Measurements from ENCODE around the gene ALDH1A3.
A peak's percentile ranks its signal among the peaks of the same experiment; 100 is the strongest.

The ALDH1A3 gene

DNA sequence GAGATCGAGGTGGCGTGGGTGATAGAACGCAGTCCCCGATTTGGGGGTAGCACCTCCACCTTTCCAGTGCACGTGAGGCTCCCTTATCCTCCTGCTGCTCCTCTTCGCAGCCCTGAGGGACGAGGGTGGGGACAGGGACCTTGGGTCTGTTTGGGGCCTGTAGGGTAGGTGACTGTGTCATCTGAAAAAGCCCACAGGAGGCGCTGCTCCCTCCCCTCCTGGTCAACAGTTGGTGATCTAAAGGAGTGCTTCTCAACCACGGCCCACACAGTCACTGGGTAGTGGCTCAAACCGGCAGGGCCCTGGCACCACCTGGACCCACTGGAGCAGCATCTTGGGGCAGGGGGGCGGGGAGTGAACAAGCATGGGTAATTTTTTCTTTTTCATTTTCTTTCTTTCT is 46.6 kb downstream of the ALDH1A3 start:
- TF ChIP-seq, protein P1, sequence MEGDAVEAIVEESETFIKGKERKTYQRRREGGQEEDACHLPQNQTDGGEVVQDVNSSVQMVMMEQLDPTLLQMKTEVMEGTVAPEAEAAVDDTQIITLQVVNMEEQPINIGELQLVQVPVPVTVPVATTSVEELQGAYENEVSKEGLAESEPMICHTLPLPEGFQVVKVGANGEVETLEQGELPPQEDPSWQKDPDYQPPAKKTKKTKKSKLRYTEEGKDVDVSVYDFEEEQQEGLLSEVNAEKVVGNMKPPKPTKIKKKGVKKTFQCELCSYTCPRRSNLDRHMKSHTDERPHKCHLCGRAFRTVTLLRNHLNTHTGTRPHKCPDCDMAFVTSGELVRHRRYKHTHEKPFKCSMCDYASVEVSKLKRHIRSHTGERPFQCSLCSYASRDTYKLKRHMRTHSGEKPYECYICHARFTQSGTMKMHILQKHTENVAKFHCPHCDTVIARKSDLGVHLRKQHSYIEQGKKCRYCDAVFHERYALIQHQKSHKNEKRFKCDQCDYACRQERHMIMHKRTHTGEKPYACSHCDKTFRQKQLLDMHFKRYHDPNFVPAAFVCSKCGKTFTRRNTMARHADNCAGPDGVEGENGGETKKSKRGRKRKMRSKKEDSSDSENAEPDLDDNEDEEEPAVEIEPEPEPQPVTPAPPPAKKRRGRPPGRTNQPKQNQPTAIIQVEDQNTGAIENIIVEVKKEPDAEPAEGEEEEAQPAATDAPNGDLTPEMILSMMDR (IDR thresholded peaks at IDR 0.05; ENCODE audit: low read depth, low read length): peak; percentile 25
- Histone ChIP-seq H3K4me3 (ENCODE audit: low read depth, low read length) (no peak overlapping the region), H3K36me3 (no peaks in the 10 kb centered on the region), H3K9me3 (no peaks in the 10 kb centered on the region), H3K27me3 (peaks cover 19% of the 10 kb centered on the region), H3K4me1 (no peaks in the 10 kb centered on the region)
- DNase-seq: no peak

DNA sequence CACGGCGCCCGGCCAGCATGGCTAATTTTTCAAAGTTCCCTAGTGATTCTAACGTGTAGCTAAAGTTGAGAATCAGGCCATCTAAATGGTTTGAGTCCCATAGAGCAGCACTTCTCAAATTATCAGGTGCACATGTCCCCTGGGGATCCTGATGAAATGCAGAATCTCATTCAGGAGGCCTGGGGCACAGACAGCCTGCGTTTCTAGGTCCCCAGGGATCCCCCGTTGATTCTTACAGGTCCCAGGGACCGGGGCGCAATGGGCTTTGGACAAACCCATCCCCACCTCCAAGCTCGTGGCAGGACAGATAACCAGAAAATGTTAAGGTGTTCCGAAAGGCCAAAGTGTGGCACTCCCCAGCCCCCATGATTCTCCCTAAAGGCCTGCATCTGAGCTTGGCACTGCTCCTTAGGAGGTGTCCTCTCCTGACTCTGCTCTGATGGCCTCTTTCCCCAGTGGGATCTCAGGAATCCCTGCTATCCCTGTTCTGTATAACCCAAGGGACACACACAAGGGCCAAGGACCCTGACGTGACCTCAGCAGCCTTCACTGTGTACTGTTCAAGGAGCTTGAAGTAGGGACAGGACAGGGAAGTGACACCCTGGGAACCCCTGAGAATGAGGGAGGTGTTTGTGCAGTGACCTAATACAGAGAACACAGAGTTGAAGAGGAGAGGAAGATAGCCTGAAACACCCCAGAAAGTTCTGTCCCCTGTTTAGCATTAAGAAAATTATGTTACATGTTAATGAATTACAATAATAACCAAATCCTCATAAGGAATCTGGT is 47.5 kb downstream of the ALDH1A3 start:
- DNase-seq: peak; percentile 30

DNA sequence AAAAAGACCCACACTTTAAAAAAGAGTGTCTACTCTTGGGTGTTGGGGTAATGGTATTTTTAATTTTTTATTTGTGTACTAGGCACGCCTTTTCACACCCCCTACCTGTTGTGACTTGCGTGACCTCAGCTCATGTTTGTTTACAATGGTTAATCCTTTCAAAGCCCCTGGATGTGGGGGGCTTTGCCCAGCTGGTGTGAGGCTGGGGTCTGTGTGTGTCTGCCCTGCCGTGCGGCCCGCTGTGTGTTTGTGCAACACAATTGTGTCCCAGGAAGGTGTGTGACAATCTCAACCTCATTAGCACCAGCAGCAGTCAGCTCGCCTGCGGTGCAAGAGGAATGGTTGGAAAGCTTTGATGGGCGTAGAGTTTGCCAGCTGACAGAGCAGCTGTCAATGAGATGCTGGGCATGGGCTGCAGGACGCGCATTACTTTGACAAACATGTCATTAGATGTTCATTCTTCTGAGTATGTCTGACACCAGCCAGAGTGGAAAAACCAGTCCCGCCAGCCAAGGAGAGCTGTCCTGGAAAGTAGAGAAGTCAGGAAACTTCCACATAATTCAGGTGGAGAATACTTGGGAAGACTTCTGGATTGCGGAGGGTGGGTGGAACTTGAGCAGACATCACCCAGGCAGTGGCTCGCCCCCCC is 49.1 kb downstream of the ALDH1A3 start:
- TF ChIP-seq, protein P1 (IDR thresholded peaks at IDR 0.05; ENCODE audit: low read depth, low read length): no peak
- no peaks in the 10 kb centered on the region for H3K4me1 ChIP-seq
- peaks cover 10% of the 10 kb centered on the region for H3K27me3 ChIP-seq
- no peaks in the 10 kb centered on the region for H3K36me3 ChIP-seq
- no peak for DNase-seq
- H3K4me3 ChIP-seq (ENCODE audit: low read depth, low read length): no peak overlapping the region
- no peaks in the 10 kb centered on the region for H3K9me3 ChIP-seq

More for the DNA sequence above, 47.5 kb downstream of the ALDH1A3 start:
- no peaks in the 10 kb centered on the region for H3K4me1 ChIP-seq
- H3K9me3 ChIP-seq: no peaks in the 10 kb centered on the region
- H3K4me3 ChIP-seq (ENCODE audit: low read depth, low read length): no peak overlapping the region
- no peaks in the 10 kb centered on the region for H3K36me3 ChIP-seq
- peaks cover 10% of the 10 kb centered on the region for H3K27me3 ChIP-seq
- TF ChIP-seq, protein P1 (IDR thresholded peaks at IDR 0.05; ENCODE audit: low read depth, low read length): no peak

DNA sequence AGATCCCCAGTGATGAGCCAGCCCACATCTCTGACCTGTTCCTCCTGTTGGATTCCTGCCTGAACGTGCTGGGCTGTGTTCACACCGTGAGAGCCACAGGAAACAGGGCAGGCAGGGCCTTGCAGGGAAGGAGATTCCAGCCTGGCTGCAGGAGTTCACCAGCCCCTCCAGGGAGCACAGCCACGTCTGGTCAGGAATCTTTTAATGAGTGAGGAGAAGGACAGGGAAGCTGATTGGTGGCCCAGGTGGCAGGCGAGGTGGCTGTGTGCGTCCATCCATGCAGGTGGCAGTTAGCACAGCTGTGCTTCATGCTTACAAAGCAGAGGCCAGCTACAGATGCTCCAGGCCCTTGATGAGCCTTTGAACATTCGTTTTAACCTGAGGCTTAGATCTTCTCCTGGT is 50.0 kb downstream of the ALDH1A3 start:
- no peak overlapping the region for H3K4me3 ChIP-seq (ENCODE audit: low read depth, low read length)
- peaks cover 2% of the 10 kb centered on the region; the same call in 1 of the 2 replicates for H3K27me3 ChIP-seq
- no peak for DNase-seq
- no peaks in the 10 kb centered on the region for H3K9me3 ChIP-seq
- TF ChIP-seq, protein P1 (IDR thresholded peaks at IDR 0.05; ENCODE audit: low read depth, low read length): no peak
- H3K36me3 ChIP-seq: no peaks in the 10 kb centered on the region
- no peaks in the 10 kb centered on the region for H3K4me1 ChIP-seq

DNA sequence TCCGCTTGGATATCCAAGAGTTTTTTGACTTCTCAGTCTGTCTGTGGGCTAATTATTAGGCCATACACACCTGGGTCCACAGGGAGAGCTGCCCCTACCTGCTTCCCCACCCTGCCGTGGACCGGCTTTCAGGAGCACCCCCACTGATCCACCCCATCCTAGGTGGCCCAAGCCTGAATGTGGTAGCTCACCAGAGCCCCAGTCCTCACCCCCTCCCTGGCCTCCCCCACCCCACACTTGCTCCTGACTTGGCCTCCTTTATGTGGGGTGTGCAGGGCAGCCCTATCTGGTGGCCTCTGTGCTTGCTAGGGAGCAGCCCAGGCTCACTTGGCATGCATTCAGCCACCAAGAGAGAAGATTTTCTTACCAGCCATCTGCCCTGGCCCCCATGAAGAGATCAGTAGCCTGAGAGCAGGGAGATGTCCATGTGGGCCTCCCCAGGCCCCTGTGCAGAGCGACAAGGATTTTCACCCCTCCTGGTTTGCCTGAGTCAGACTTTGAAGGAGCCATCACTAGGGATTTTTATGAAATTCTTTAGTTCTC is 50.7 kb downstream of the ALDH1A3 start:
- Histone ChIP-seq H3K36me3 (no peaks in the 10 kb centered on the region), H3K27me3 (no peaks in the 10 kb centered on the region), H3K4me1 (no peaks in the 10 kb centered on the region), H3K9me3 (no peaks in the 10 kb centered on the region), H3K4me3 (ENCODE audit: low read depth, low read length) (no peak overlapping the region)
- DNase-seq: no peak
- TF ChIP-seq, protein P1 (IDR thresholded peaks at IDR 0.05; ENCODE audit: low read depth, low read length): no peak
